Measurements from ENCODE around the gene WSB2. TPM values are rescaled to one million over a fixed set of nuclear protein-coding genes. Genes with fewer than 3 reads are reported as not detected.

The WSB2 gene
- total and polyA plus RNA-seq, 10 of the 15 experiments (the other 5 are each of a cell fraction or from before 2014, with no cell fraction given), result 18.3 to 82.6 (median 43.7) TPM

- TF ChIP-seq MAX (IDR thresholded peaks at IDR 0.05; ENCODE audit: low read depth, low read length) (no peak), STAT1 (conservative IDR thresholded peaks at IDR 0.05) (no peak), TBL1XR1 (IDR thresholded peaks at IDR 0.05; ENCODE audit: low read depth, low read length) (peak; percentile 23; the same call in 1 of the 2 replicates), ATF7 (IDR thresholded peaks at IDR 0.05; ENCODE audit: low read depth) (peak; percentile 86), SREBF1 (IDR thresholded peaks at IDR 0.05; ENCODE audit: low read length) (no peak), CHD1 (IDR thresholded peaks at IDR 0.05; ENCODE audit: low read depth, low read length) (no peak), NFXL1 (IDR thresholded peaks at IDR 0.05; ENCODE audit: borderline replicate concordance) (no peak), KAT2A (conservative IDR thresholded peaks at IDR 0.05; ENCODE audit: control insufficient read depth, low read depth, low read length) (no peak), CREM (IDR thresholded peaks at IDR 0.05; ENCODE audit: low read depth) (peak; percentile 69; the same call in 1 of the 2 replicates), ZNF274 (IDR thresholded peaks at IDR 0.05; ENCODE audit: insufficient read depth, insufficient read length) (no peak), POLR2AphosphoS2 (IDR thresholded peaks at IDR 0.05; ENCODE audit: low read depth, low read length) (no peak), JUND (IDR thresholded peaks at IDR 0.05; ENCODE audit: low read depth, low read length) (no peak), GATAD2B (conservative IDR thresholded peaks at IDR 0.05; ENCODE audit: low read depth) (0 out of 2 replicates have a peak, but pooled peaks have one; percentile 34), CBX5 (IDR thresholded peaks at IDR 0.05; ENCODE audit: low read depth) (no peak), RAD51 (IDR thresholded peaks at IDR 0.05) (no peak), ELK1 (IDR thresholded peaks at IDR 0.05; ENCODE audit: low read depth, low read length) (no peak), RELB (IDR thresholded peaks at IDR 0.05; ENCODE audit: low read depth) (peak; percentile 82), NFIC (IDR thresholded peaks at IDR 0.05; ENCODE audit: low read depth, low read length) (peak; percentile 90)
- TF ChIP-seq, protein P1, sequence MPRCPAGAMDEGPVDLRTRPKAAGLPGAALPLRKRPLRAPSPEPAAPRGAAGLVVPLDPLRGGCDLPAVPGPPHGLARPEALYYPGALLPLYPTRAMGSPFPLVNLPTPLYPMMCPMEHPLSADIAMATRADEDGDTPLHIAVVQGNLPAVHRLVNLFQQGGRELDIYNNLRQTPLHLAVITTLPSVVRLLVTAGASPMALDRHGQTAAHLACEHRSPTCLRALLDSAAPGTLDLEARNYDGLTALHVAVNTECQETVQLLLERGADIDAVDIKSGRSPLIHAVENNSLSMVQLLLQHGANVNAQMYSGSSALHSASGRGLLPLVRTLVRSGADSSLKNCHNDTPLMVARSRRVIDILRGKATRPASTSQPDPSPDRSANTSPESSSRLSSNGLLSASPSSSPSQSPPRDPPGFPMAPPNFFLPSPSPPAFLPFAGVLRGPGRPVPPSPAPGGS (IDR thresholded peaks at IDR 0.05; ENCODE audit: borderline replicate concordance, insufficient read depth, low read depth, low read length, poor library complexity, severe bottlenecking), result peak; percentile 76
- TF ChIP-seq, protein P2, sequence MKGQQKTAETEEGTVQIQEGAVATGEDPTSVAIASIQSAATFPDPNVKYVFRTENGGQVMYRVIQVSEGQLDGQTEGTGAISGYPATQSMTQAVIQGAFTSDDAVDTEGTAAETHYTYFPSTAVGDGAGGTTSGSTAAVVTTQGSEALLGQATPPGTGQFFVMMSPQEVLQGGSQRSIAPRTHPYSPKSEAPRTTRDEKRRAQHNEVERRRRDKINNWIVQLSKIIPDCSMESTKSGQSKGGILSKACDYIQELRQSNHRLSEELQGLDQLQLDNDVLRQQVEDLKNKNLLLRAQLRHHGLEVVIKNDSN (IDR thresholded peaks at IDR 0.05; ENCODE audit: borderline replicate concordance, extremely low read length, insufficient read depth, low read depth, low read length), result no peak
- TF ChIP-seq, protein P3, sequence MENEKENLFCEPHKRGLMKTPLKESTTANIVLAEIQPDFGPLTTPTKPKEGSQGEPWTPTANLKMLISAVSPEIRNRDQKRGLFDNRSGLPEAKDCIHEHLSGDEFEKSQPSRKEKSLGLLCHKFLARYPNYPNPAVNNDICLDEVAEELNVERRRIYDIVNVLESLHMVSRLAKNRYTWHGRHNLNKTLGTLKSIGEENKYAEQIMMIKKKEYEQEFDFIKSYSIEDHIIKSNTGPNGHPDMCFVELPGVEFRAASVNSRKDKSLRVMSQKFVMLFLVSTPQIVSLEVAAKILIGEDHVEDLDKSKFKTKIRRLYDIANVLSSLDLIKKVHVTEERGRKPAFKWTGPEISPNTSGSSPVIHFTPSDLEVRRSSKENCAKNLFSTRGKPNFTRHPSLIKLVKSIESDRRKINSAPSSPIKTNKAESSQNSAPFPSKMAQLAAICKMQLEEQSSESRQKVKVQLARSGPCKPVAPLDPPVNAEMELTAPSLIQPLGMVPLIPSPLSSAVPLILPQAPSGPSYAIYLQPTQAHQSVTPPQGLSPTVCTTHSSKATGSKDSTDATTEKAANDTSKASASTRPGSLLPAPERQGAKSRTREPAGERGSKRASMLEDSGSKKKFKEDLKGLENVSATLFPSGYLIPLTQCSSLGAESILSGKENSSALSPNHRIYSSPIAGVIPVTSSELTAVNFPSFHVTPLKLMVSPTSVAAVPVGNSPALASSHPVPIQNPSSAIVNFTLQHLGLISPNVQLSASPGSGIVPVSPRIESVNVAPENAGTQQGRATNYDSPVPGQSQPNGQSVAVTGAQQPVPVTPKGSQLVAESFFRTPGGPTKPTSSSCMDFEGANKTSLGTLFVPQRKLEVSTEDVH (IDR thresholded peaks at IDR 0.05; ENCODE audit: low read depth, partially characterized antibody), result no peak
Measured at GRCh38 chr12:118035190-118036041, 25.6 kb downstream of the WSB2 start (continued).
